HFFc6 (cell line): ENCODE results near the gene MFAP1. TPM values are rescaled to one million over a fixed set of nuclear protein-coding genes. Genes with fewer than 3 reads are reported as not detected.

ENCODE experiments used
- DNase-seq: peaks from one replicate; pipeline ENCODE4 v3.0.0-alpha.2; 2018
- H3K27ac Mint-ChIP-seq: 2 replicates; pipeline ENCODE4 v1.8.0; 2020; ENCODE audit warnings: mild to moderate bottlenecking, mixed read lengths
- H3K27me3 Mint-ChIP-seq: 2 replicates; pipeline ENCODE4 v1.8.0; 2021; ENCODE audit warnings: mild to moderate bottlenecking, moderate library complexity, mixed read lengths; ENCODE audit not compliant: insufficient read depth
- H3K36me3 Mint-ChIP-seq: 2 replicates; pipeline ENCODE4 v1.8.0; 2021; ENCODE audit warnings: low read depth, mixed read lengths
- H3K4me1 Mint-ChIP-seq: 2 replicates; pipeline ENCODE4 v1.8.0; 2020; ENCODE audit warnings: low read depth, mixed read lengths
- H3K4me3 Mint-ChIP-seq: 2 replicates; pipeline ENCODE4 v1.8.0; 2020; ENCODE audit warnings: mild to moderate bottlenecking, moderate library complexity, mixed read lengths
- H3K9me3 Mint-ChIP-seq: 2 replicates; pipeline ENCODE4 v1.8.0; 2020; ENCODE audit warnings: mild to moderate bottlenecking, mixed read lengths
- CTCF ChIP-seq: fragments of 200-600 bp; sonication (generic); IDR thresholded peaks from 2 replicates; pipeline ENCODE4 v1.5.0; 2021; ENCODE audit warnings: antibody characterized with exemption, mild to moderate bottlenecking
- total RNA-seq, 6 experiments: library from RNA; stranded (reverse); fragmentation: NEBNext Ultra II Directional; extraction: Animal tissue kit (Norgen Biotek cat#: 25700); gene quantifications; 2 replicates in 1 of 6; 3 replicates in 5 of 6; pipeline ENCODE4 v1.2.3, GENCODE V29; 2021

MFAP1 gene
- total RNA-seq, 6 experiments from 2014 or later = 25.3 to 30.4 (median 27.3) TPM

GRCh38 chr15:43789409-43789808 is 35.1 kb downstream of the MFAP1 start:
- no peak overlapping the region for H3K4me3 Mint-ChIP-seq
- TF ChIP-seq CTCF = no peak
- peaks cover under 1% of the 10 kb centered on the region for H3K27me3 Mint-ChIP-seq

GRCh38 chr15:43779016-43779415 is 45.5 kb downstream of the MFAP1 start:
- no peak overlapping the region for H3K4me3 Mint-ChIP-seq
- no peaks in the 10 kb centered on the region for H3K36me3 Mint-ChIP-seq
- no peaks in the 10 kb centered on the region for H3K27me3 Mint-ChIP-seq
- DNase-seq = no peak
- H3K9me3 Mint-ChIP-seq = no peaks in the 10 kb centered on the region
- TF ChIP-seq CTCF = no peak
- H3K27ac Mint-ChIP-seq = no peak overlapping the region
- H3K4me1 Mint-ChIP-seq = peaks cover 15% of the 10 kb centered on the region

More at GRCh38 chr15:43789409-43789808, 35.1 kb downstream of the MFAP1 start:
- Mint-ChIP-seq H3K4me1 (peaks cover 19% of the 10 kb centered on the region), H3K9me3 (no peaks in the 10 kb centered on the region), H3K36me3 (peaks cover 23% of the 10 kb centered on the region), H3K27ac (no peak overlapping the region)
- no peak for DNase-seq

- peak; percentile 84 for TF ChIP-seq CTCF
- no peaks in the 10 kb centered on the region for H3K9me3 Mint-ChIP-seq
- H3K27ac Mint-ChIP-seq = peak overlapping the region; percentile 92
- peak overlapping the region; percentile 93 for H3K4me3 Mint-ChIP-seq
- peaks cover 3% of the 10 kb centered on the region; the same call in 1 of the 2 replicates for H3K36me3 Mint-ChIP-seq
- peak; percentile 62 for DNase-seq
- peaks cover 15% of the 10 kb centered on the region for H3K4me1 Mint-ChIP-seq
- H3K27me3 Mint-ChIP-seq = no peaks in the 10 kb centered on the region
These were observed 47.1 kb downstream of the MFAP1 start for GRCh38 chr15:43777267-43777914.

- Mint-ChIP-seq H3K4me3 (peak within 1 kb of the TSS; percentile 93), H3K27me3 (no peaks in the 10 kb centered on the region), H3K27ac (peak within 1 kb of the TSS; percentile 92), H3K4me1 (peaks cover 15% of the 10 kb centered on the region), H3K9me3 (no peaks in the 10 kb centered on the region), H3K36me3 (peaks cover 8% of the 10 kb centered on the region; the same call in 1 of the 2 replicates)
- TF ChIP-seq CTCF = no peak
- peak; percentile 45 for DNase-seq
These were observed 47.7 kb downstream of the MFAP1 start, which contains the start of gene ELL3 for GRCh38 chr15:43776718-43777266. TSS of gene ELL3 (minus strand) at chr15:43776966. CDS start at chr15:43776901, 65 bp downstream.

- Mint-ChIP-seq H3K27me3 (no peaks in the 10 kb centered on the region), H3K27ac (no peak overlapping the region)
These were observed 48.3 kb downstream of the MFAP1 start for GRCh38 chr15:43776101-43776717.

More at GRCh38 chr15:43776101-43776717, 48.3 kb downstream of the MFAP1 start:
- Mint-ChIP-seq H3K4me1 (peaks cover 15% of the 10 kb centered on the region), H3K9me3 (no peaks in the 10 kb centered on the region), H3K4me3 (peak overlapping the region; percentile 93), H3K36me3 (peaks cover 11% of the 10 kb centered on the region; the same call in 1 of the 2 replicates)
- no peak for TF ChIP-seq CTCF
- no peak for DNase-seq
